GM19397 (cell line): Measurements from ENCODE around the gene CTH.
"Not testable (repeated sequence)": the region's sequence is repeated elsewhere in the genome, so short reads cannot be mapped to it uniquely, and the experiment has no call there.

ENCODE experiments used
- ATAC-seq: cut with Tn5 transposase; IDR thresholded peaks from one replicate; pipeline ENCODE4 v1.9.1; 2021; ENCODE audit warnings: mild to moderate bottlenecking, moderate library complexity; ENCODE audit not compliant: unreplicated experiment

CTH gene

GRCh38 chr1:70405780-70406416, 5.2 kb upstream of the CTH start:
- no peak for ATAC-seq

- ATAC-seq = no peak
Observed at GRCh38 chr1:70409136-70409535, 1.9 kb upstream of the CTH start.

GRCh38 chr1:70411360-70411844, 334 bp downstream of the CTH start:
- peak; percentile 5 for ATAC-seq

- ATAC-seq = no peak
Observed at GRCh38 chr1:70415882-70416281, 4.8 kb downstream of the CTH start.

GRCh38 chr1:70418973-70419734, 8.1 kb downstream of the CTH start:
- not testable (repeated sequence) for ATAC-seq

- no peak for ATAC-seq
Observed at GRCh38 chr1:70420320-70420719, 9.3 kb downstream of the CTH start.

- ATAC-seq = no peak
Observed at GRCh38 chr1:70426154-70427131, 15.4 kb downstream of the CTH start.

- ATAC-seq = no peak
Observed at GRCh38 chr1:70427976-70428375, 16.9 kb downstream of the CTH start.

GRCh38 chr1:70429219-70429618, 18.2 kb downstream of the CTH start:
- no peak for ATAC-seq

- ATAC-seq = no peak
Observed at GRCh38 chr1:70429757-70430156, 18.7 kb downstream of the CTH start.

- no peak for ATAC-seq
Observed at GRCh38 chr1:70431317-70431716, 20.2 kb downstream of the CTH start.

- no peak for ATAC-seq
Observed at GRCh38 chr1:70431874-70432273, 20.8 kb downstream of the CTH start.

- ATAC-seq = no peak
Observed at GRCh38 chr1:70434253-70434859, 23.3 kb downstream of the CTH start.

- ATAC-seq = no peak
Observed at GRCh38 chr1:70436622-70437251, 25.7 kb downstream of the CTH start.

GRCh38 chr1:70438529-70438928, 27.5 kb downstream of the CTH start:
- ATAC-seq = no peak

- ATAC-seq = no peak
Observed at GRCh38 chr1:70440642-70441391, 29.7 kb downstream of the CTH start.

- no peak for ATAC-seq
Observed at GRCh38 chr1:70441392-70442035, 30.4 kb downstream of the CTH start.

GRCh38 chr1:70442490-70442889, 31.4 kb downstream of the CTH start:
- ATAC-seq = no peak

GRCh38 chr1:70443739-70444138, 32.7 kb downstream of the CTH start:
- no peak for ATAC-seq
